Endothelial cell (in vitro differentiated cells): ENCODE results near the gene LRP1B. TPM values are rescaled to one million over a fixed set of nuclear protein-coding genes. Genes with fewer than 3 reads are reported as not detected.

Experiments
- DNase-seq: peaks from one replicate; pipeline ENCODE4 v3.0.0; 2021; ENCODE audit warnings: low spot score
- H3K27ac Mint-ChIP-seq: one replicate; pipeline ENCODE4 v1.8.0; 2021; ENCODE audit warnings: mixed read lengths, inconsistent platforms; ENCODE audit not compliant: unreplicated experiment
- H3K27me3 Mint-ChIP-seq: one replicate; pipeline ENCODE4 v1.8.0; 2021; ENCODE audit warnings: mild to moderate bottlenecking, moderate library complexity, mixed read lengths, inconsistent platforms; ENCODE audit not compliant: unreplicated experiment
- H3K36me3 Mint-ChIP-seq: one replicate; pipeline ENCODE4 v1.8.0; 2021; ENCODE audit warnings: mild to moderate bottlenecking, low read depth, mixed read lengths, inconsistent platforms; ENCODE audit not compliant: unreplicated experiment
- H3K4me1 Mint-ChIP-seq: one replicate; pipeline ENCODE4 v1.8.0; 2021; ENCODE audit warnings: mild to moderate bottlenecking, mixed read lengths, inconsistent platforms; ENCODE audit not compliant: unreplicated experiment
- H3K4me3 Mint-ChIP-seq: one replicate; pipeline ENCODE4 v1.8.0; 2021; ENCODE audit warnings: mild to moderate bottlenecking, mixed read lengths, inconsistent platforms; ENCODE audit not compliant: unreplicated experiment
- H3K9me3 Mint-ChIP-seq: one replicate; pipeline ENCODE4 v1.8.0; 2021; ENCODE audit warnings: mixed read lengths, inconsistent platforms; ENCODE audit not compliant: unreplicated experiment
- total RNA-seq: library from RNA; stranded (reverse); fragmentation: NEBNext Ultra II Directional; extraction: Animal tissue kit (Norgen Biotek cat#: 25700); gene quantifications from one replicate; pipeline ENCODE4 v1.2.1, GENCODE V29; 2021; ENCODE audit not compliant: unreplicated experiment
- TF ChIP-seq, protein P1 (sequence below): fragments of 200-600 bp; sonication (generic); IDR thresholded peaks from one replicate; pipeline ENCODE4 v1.5.0; 2021; ENCODE audit warnings: antibody characterized with exemption; ENCODE audit not compliant: unreplicated experiment

LRP1B gene
- total RNA-seq, 1 donor from 2014 or later: 1.4 TPM

- no peak for DNase-seq
- H3K27me3 Mint-ChIP-seq: no peaks in the 10 kb centered on the region
Observed at GRCh38 chr2:142144547-142144946, 13.7 kb upstream of the LRP1B start.

DNA sequence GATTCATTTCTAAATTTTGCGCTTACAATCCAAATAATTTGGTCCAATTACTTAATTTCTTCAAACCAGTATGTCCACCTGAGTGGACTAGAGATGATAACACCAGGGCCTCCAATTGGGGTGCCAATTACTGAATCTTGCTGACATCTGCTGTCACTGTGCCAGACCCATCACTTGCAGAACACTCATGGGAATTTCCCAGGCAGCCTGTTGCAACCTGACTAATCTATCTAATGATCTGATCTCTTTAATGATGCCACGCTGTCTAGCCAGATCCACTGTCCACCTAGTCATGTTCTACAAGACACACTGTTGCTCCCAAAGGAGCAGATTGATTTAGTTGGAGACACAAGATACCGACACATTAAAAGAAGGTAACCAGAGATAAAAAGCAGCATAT lies 11.8 kb upstream of the LRP1B start:
- no peak overlapping the region for H3K27ac Mint-ChIP-seq
- DNase-seq: no peak
- H3K4me3 Mint-ChIP-seq: no peak overlapping the region
- TF ChIP-seq, protein P1, sequence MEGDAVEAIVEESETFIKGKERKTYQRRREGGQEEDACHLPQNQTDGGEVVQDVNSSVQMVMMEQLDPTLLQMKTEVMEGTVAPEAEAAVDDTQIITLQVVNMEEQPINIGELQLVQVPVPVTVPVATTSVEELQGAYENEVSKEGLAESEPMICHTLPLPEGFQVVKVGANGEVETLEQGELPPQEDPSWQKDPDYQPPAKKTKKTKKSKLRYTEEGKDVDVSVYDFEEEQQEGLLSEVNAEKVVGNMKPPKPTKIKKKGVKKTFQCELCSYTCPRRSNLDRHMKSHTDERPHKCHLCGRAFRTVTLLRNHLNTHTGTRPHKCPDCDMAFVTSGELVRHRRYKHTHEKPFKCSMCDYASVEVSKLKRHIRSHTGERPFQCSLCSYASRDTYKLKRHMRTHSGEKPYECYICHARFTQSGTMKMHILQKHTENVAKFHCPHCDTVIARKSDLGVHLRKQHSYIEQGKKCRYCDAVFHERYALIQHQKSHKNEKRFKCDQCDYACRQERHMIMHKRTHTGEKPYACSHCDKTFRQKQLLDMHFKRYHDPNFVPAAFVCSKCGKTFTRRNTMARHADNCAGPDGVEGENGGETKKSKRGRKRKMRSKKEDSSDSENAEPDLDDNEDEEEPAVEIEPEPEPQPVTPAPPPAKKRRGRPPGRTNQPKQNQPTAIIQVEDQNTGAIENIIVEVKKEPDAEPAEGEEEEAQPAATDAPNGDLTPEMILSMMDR: no peak
- no peaks in the 10 kb centered on the region for H3K27me3 Mint-ChIP-seq
- H3K9me3 Mint-ChIP-seq: no peaks in the 10 kb centered on the region
- H3K4me1 Mint-ChIP-seq: no peaks in the 10 kb centered on the region
- no peaks in the 10 kb centered on the region for H3K36me3 Mint-ChIP-seq

More at GRCh38 chr2:142144547-142144946, 13.7 kb upstream of the LRP1B start:
- Mint-ChIP-seq H3K27ac (no peak overlapping the region), H3K9me3 (no peaks in the 10 kb centered on the region), H3K4me3 (no peak overlapping the region), H3K36me3 (no peaks in the 10 kb centered on the region), H3K4me1 (no peaks in the 10 kb centered on the region)
- TF ChIP-seq, protein P1: no peak

GRCh38 chr2:142140434-142140845 lies 9.6 kb upstream of the LRP1B start:
- H3K27me3 Mint-ChIP-seq: no peaks in the 10 kb centered on the region
- DNase-seq: no peak
- H3K4me3 Mint-ChIP-seq: no peak overlapping the region
- no peaks in the 10 kb centered on the region for H3K4me1 Mint-ChIP-seq
- no peak overlapping the region for H3K27ac Mint-ChIP-seq
- TF ChIP-seq, protein P1: peak; percentile 75
- H3K9me3 Mint-ChIP-seq: no peaks in the 10 kb centered on the region
- no peaks in the 10 kb centered on the region for H3K36me3 Mint-ChIP-seq

GRCh38 chr2:142139384-142139783 lies 8.6 kb upstream of the LRP1B start:
- Mint-ChIP-seq H3K27ac (no peak overlapping the region), H3K36me3 (no peaks in the 10 kb centered on the region), H3K9me3 (no peaks in the 10 kb centered on the region), H3K4me1 (no peaks in the 10 kb centered on the region), H3K27me3 (no peaks in the 10 kb centered on the region), H3K4me3 (no peak overlapping the region)
- TF ChIP-seq, protein P1: no peak
- no peak for DNase-seq

GRCh38 chr2:142136571-142136970 lies 5.8 kb upstream of the LRP1B start:
- Mint-ChIP-seq H3K4me1 (peaks cover 2% of the 10 kb centered on the region), H3K9me3 (no peaks in the 10 kb centered on the region)
- TF ChIP-seq, protein P1: no peak

More at GRCh38 chr2:142136571-142136970, 5.8 kb upstream of the LRP1B start:
- no peak for DNase-seq
- Mint-ChIP-seq H3K4me3 (no peak overlapping the region), H3K36me3 (no peaks in the 10 kb centered on the region), H3K27me3 (no peaks in the 10 kb centered on the region), H3K27ac (no peak overlapping the region)
